Measurements from ENCODE around the gene LHX5. TPM values are rescaled to one million over a fixed set of nuclear protein-coding genes. Genes with fewer than 3 reads are reported as not detected.

Gene LHX5
- total RNA-seq, 1 experiment from 2014 or later = not detected

DNA sequence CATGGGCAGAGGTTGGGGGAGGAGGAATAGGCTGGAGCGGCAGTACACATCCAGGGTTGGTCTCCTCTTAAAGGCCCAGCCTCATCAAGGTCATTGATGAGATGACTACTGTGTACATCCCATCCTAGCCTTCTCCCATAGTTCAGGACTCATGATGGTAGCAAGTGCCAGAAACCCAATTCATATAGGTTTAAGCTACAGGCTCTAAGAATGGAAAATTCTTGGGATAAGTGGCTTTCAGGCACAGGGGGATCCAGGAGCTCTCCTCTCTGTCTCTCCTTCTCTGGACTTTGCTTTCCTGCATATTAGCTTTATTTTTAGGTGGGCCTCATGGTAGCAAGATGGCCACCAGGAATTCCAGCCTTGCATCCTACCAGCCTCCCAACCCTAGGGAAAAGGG is 43.2 kb downstream of the LHX5 start:
- POLR2A ChIA-PET (ENCODE audit: low non-redundant PET) = no interaction called here
- no TSS peak for BruUV-seq (replicated peaks)
- H3K27me3 ChIP-seq (replicated peaks; ENCODE audit: insufficient read depth, low read depth, low read length, poor library complexity) = peaks cover 4% of the 10 kb centered on the region
- no peak for DNase-seq (ENCODE audit: low spot score)
- TF ChIP-seq, protein P1, sequence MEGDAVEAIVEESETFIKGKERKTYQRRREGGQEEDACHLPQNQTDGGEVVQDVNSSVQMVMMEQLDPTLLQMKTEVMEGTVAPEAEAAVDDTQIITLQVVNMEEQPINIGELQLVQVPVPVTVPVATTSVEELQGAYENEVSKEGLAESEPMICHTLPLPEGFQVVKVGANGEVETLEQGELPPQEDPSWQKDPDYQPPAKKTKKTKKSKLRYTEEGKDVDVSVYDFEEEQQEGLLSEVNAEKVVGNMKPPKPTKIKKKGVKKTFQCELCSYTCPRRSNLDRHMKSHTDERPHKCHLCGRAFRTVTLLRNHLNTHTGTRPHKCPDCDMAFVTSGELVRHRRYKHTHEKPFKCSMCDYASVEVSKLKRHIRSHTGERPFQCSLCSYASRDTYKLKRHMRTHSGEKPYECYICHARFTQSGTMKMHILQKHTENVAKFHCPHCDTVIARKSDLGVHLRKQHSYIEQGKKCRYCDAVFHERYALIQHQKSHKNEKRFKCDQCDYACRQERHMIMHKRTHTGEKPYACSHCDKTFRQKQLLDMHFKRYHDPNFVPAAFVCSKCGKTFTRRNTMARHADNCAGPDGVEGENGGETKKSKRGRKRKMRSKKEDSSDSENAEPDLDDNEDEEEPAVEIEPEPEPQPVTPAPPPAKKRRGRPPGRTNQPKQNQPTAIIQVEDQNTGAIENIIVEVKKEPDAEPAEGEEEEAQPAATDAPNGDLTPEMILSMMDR (conservative IDR thresholded peaks at IDR 0.05; ENCODE audit: low read depth, low read length) = no peak
- TF ChIP-seq EZH2 (IDR thresholded peaks at IDR 0.05; ENCODE audit: borderline replicate concordance, low read depth, low read length, poor library complexity, severe bottlenecking) = no peak
- H3K4me3 ChIP-seq (ENCODE audit: low read depth, low read length, poor library complexity, severe bottlenecking) = no peak overlapping the region
- intact Hi-C loops (cut with micrococcal nuclease; ENCODE audit: unreplicated experiment) = loop anchor here (10.0 kb wide), 1 partner anchor 374 kb away; the partner anchor contains the start of gene DTX1
- CTCF ChIA-PET = interaction anchor here (0.5 to 0.7 kb wide), 2 partner anchors 416 to 433 kb away, joined by 4 to 6 read pairs; no protein-coding TSS in a partner anchor
- no peaks in the 10 kb centered on the region for H3K9me3 ChIP-seq (ENCODE audit: low read depth, low read length, poor library complexity, severe bottlenecking)
- H3K27ac ChIP-seq (ENCODE audit: low read depth, low read length, poor library complexity, severe bottlenecking) = no peak overlapping the region
- no peaks in the 10 kb centered on the region for H3K36me3 ChIP-seq (ENCODE audit: insufficient read depth, low read length, poor library complexity, severe bottlenecking)
- H3K4me1 ChIP-seq (ENCODE audit: insufficient read depth, low read length, poor library complexity, severe bottlenecking) = no peaks in the 10 kb centered on the region

DNA sequence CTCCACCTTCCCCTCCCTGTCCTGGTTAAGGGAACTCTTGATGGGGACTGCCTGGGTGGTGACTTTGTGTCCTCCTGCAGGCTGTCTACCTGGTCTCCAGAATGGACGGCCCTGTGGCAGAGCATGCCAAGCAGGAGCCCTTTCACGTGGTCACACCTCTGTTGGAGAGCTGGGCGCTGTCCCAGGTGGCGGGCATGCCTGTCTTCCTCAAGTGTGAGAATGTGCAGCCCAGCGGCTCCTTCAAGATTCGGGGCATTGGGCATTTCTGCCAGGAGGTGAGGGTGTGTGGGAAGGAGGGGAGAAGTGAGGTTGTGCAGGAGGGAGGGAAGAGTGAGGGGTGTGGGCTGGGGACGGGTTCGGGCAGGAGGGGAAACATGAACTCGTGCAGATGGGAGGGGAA is 43.8 kb downstream of the LHX5 start:
- no peak for TF ChIP-seq EZH2 (IDR thresholded peaks at IDR 0.05; ENCODE audit: borderline replicate concordance, low read depth, low read length, poor library complexity, severe bottlenecking)
- TF ChIP-seq, protein P1 (conservative IDR thresholded peaks at IDR 0.05; ENCODE audit: low read depth, low read length) = no peak
- Histone ChIP-seq H3K4me1 (ENCODE audit: insufficient read depth, low read length, poor library complexity, severe bottlenecking) (no peaks in the 10 kb centered on the region), H3K9me3 (ENCODE audit: low read depth, low read length, poor library complexity, severe bottlenecking) (no peaks in the 10 kb centered on the region), H3K27ac (ENCODE audit: low read depth, low read length, poor library complexity, severe bottlenecking) (no peak overlapping the region), H3K36me3 (ENCODE audit: insufficient read depth, low read length, poor library complexity, severe bottlenecking) (no peaks in the 10 kb centered on the region), H3K4me3 (ENCODE audit: low read depth, low read length, poor library complexity, severe bottlenecking) (no peak overlapping the region), H3K27me3 (replicated peaks; ENCODE audit: insufficient read depth, low read depth, low read length, poor library complexity) (peaks cover 4% of the 10 kb centered on the region)
- CTCF ChIA-PET = no interaction called here
- intact Hi-C loops (cut with micrococcal nuclease; ENCODE audit: unreplicated experiment) = loop anchor here (10.0 kb wide), 1 partner anchor 373 kb away; the partner anchor contains the start of gene DTX1
- DNase-seq (ENCODE audit: low spot score) = no peak
- BruUV-seq (replicated peaks) = no TSS peak
- POLR2A ChIA-PET (ENCODE audit: low non-redundant PET) = no interaction called here

DNA sequence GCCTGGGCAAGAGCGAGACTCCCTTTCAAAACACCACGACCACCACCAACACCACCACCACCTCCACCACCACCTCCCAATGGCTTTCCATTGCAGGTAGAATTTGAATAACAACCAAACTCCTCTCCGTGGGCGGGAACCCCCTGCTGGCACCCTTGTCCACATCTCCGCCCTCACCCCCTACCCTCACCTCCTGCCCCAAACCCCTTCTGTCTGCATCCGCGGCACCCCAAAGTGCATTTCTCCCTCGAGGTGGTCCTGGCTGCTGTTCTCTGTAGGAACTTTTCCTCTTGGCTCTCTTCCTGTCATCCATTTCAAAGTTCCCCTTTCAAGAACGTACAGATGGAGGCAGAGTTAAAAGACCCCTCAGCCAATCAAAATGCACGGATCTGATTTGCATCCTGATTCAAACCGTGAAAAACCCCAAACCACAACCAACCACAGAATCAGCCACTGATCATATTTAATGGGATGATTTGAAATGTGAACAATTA is 45.7 kb downstream of the LHX5 start:
- Histone ChIP-seq H3K4me1 (ENCODE audit: insufficient read depth, low read length, poor library complexity, severe bottlenecking) (no peaks in the 10 kb centered on the region), H3K27ac (ENCODE audit: low read depth, low read length, poor library complexity, severe bottlenecking) (no peak overlapping the region), H3K27me3 (replicated peaks; ENCODE audit: insufficient read depth, low read depth, low read length, poor library complexity) (peaks cover 4% of the 10 kb centered on the region), H3K9me3 (ENCODE audit: low read depth, low read length, poor library complexity, severe bottlenecking) (no peaks in the 10 kb centered on the region), H3K36me3 (ENCODE audit: insufficient read depth, low read length, poor library complexity, severe bottlenecking) (no peaks in the 10 kb centered on the region), H3K4me3 (ENCODE audit: low read depth, low read length, poor library complexity, severe bottlenecking) (no peak overlapping the region)
- no peak for TF ChIP-seq EZH2 (IDR thresholded peaks at IDR 0.05; ENCODE audit: borderline replicate concordance, low read depth, low read length, poor library complexity, severe bottlenecking)
- TF ChIP-seq, protein P1 (conservative IDR thresholded peaks at IDR 0.05; ENCODE audit: low read depth, low read length) = no peak
- no peak for DNase-seq (ENCODE audit: low spot score)
- intact Hi-C loops (cut with micrococcal nuclease; ENCODE audit: unreplicated experiment) = loop anchor here (1.0 to 10.0 kb wide), 3 partner anchors 113 to 371 kb away; partner anchors contain the start of gene DTX1
- POLR2A ChIA-PET (ENCODE audit: low non-redundant PET) = no interaction called here
- BruUV-seq (replicated peaks) = no TSS peak
- CTCF ChIA-PET = interaction anchor here (0.7 to 1.4 kb wide), 10 partner anchors 10 to 1229 kb away, joined by 3 to 7 read pairs (median 4); partner anchors contain the start of genes SLC8B1 and TPCN1
